NB4 (cell line): ENCODE results near the gene DEPDC1B.

Source experiments
- MAX ChIP-seq: IDR thresholded peaks from 2 replicates; pipeline ENCODE4 v1.6.1; 2011; ENCODE audit warnings: low read depth, low read length
- TF ChIP-seq, protein P1 (sequence below): IDR thresholded peaks from one replicate; pipeline ENCODE4 v1.5.1; 2012; ENCODE audit warnings: low read depth, low read length

DNA sequence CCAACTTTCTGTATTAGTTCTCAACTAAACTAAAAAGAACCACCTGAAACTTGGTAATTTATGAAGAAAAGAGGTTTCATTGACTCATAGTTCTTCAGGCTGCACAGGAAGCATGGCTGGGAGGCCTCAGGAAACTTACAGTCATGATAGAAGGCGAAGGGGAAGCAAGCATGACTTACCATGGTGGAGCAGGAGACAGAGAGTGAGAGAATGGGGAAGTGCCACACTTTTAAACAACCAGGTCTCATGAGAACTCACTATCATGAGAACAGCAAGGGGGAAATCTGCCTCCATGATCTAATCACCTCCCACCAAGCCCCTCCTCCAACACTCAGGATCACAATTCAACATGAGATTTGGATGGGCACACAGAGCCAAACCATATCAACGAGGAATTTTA is 123.5 kb downstream of the DEPDC1B start:
- TF ChIP-seq, protein P1, sequence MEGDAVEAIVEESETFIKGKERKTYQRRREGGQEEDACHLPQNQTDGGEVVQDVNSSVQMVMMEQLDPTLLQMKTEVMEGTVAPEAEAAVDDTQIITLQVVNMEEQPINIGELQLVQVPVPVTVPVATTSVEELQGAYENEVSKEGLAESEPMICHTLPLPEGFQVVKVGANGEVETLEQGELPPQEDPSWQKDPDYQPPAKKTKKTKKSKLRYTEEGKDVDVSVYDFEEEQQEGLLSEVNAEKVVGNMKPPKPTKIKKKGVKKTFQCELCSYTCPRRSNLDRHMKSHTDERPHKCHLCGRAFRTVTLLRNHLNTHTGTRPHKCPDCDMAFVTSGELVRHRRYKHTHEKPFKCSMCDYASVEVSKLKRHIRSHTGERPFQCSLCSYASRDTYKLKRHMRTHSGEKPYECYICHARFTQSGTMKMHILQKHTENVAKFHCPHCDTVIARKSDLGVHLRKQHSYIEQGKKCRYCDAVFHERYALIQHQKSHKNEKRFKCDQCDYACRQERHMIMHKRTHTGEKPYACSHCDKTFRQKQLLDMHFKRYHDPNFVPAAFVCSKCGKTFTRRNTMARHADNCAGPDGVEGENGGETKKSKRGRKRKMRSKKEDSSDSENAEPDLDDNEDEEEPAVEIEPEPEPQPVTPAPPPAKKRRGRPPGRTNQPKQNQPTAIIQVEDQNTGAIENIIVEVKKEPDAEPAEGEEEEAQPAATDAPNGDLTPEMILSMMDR, result no peak
- TF ChIP-seq MAX, result no peak
